Right lobe of liver (tissue), 6 donors: ENCODE data around the gene MCAM. TPM values are rescaled to one million over a fixed set of nuclear protein-coding genes. Genes with fewer than 3 reads are reported as not detected.

Source experiments
- ATAC-seq, 4 donors: fragments of 200-7000 bp; cut with Tn5 transposase; one replicate each; pipeline ENCODE4 v1.9.1; 2020; ENCODE audit warnings: mild to moderate bottlenecking in 4 of 4, moderate library complexity in 4 of 4
- DNase-seq, 3 donors: peaks; one replicate each; pipeline ENCODE4 v3.0.0-alpha.2; 2020
- H3K27ac ChIP-seq, 3 donors: fragments of 200-600 bp; one replicate each; pipeline ENCODE4 v1.8.0; 2022
- H3K27me3 ChIP-seq, 2 donors: fragments of 200-600 bp; one replicate each; pipeline ENCODE4 v1.8.0; 2022
- H3K36me3 ChIP-seq, 4 donors: fragments of 200-600 bp; sonication (generic) in 1 of 4; one replicate each; pipeline versions ENCODE4 v1.5.1 to v1.8.0; 2017 to 2022; ENCODE audit warnings: control low read depth in 1 of 4
- H3K4me1 ChIP-seq, 4 donors: fragments of 200-600 bp; sonication (generic) in 1 of 4; one replicate each; pipeline versions ENCODE4 v1.5.1 to v1.8.0; 2017 to 2022; ENCODE audit warnings: control low read depth in 1 of 4
- H3K4me3 ChIP-seq, 3 donors: fragments of 200-600 bp; one replicate each; pipeline ENCODE4 v1.8.0; 2022
- H3K9me3 ChIP-seq, 4 donors: fragments of 200-600 bp; sonication (generic) in 1 of 4; one replicate each; pipeline versions ENCODE4 v1.5.1 to v1.8.0; 2017 to 2022; ENCODE audit warnings: control low read depth in 1 of 4
- POLR2A ChIP-seq: fragments of 450-650 bp; IDR thresholded peaks from one replicate; pipeline ENCODE4 v1.6.1; 2017; ENCODE audit warnings: antibody characterized with exemption, mild to moderate bottlenecking
- WGBS: methylation state at CpG from one replicate; pipeline ENCODE4 v1.1.6; 2018; ENCODE audit warnings: low coverage, low lambda C conversion rate; ENCODE audit not compliant: insufficient coverage; ENCODE audit errors: missing lambda C conversion rate; 5-methylcytosine and 5-hydroxymethylcytosine counted together
- intact Hi-C, 2 donors: fragments of 100-400 bp; cut with DNase I; formaldehyde crosslinking; loops; one replicate each; pipeline versions ENCODE4 v1.11.2 to v1.14.1; 2022
- total RNA-seq, 6 experiments: library from RNA; depleted of rRNA in 2 of 6; stranded (reverse); fragments of >200 nt in 2 of 6; fragmentation: NEBNext Ultra II Directional in 3 of 6; extraction: Animal tissue kit (Norgen Biotek cat#: 25700) in 3 of 6; gene quantifications; one replicate each; pipeline versions ENCODE4 v1.1.0 to v1.2.4, GENCODE V29; 2016 to 2023
- TF ChIP-seq, protein P1 (sequence below), 4 donors: fragments of 200-600 bp in 3 of 4; fragments of 450-650 bp in 1 of 4; IDR thresholded peaks; one replicate each; pipeline versions ENCODE4 v1.5.1 to v1.8.0; 2016 to 2022; ENCODE audit warnings: antibody characterized with exemption in 4 of 4, mild to moderate bottlenecking in 2 of 4
- donor health status: DM: no; HTN: yes; CAD: no.
- donor health status: DM: no; HTN: no; CAD: no.
- donor health status: DM: no; HTN: no; CAD: no.
- donor health status: DM: no; HTN: yes; CAD: no.
- donor health status: DM: no; HTN: yes; CAD: no.

Gene MCAM
- total RNA-seq, 6 experiments from 2014 or later = 1.8 to 28.7 (median 12.5) TPM

DNA sequence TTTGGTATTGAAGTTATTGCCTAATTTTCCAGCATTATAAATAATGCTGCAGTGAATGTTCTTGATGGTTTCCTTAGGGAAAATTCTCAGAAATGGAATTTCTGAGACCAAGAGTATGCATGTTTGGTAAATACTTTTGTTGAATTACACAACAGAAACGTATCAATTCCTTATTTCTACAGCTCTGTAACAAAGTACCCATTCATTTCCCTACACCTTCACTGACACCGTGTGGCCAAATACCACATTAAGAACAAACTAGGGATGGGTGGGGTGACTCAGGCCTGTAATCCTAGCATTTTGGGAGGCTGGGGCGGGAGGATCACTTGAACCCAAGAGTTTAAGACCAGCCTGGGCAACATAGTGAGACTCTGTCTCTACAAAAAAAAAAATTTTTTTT is 21.8 kb downstream of the MCAM start:
- peaks cover 0 to 16% (median 8%) of the 10 kb centered on the region in 4 donors for H3K36me3 ChIP-seq
- intact Hi-C loops = no loop called here

DNA sequence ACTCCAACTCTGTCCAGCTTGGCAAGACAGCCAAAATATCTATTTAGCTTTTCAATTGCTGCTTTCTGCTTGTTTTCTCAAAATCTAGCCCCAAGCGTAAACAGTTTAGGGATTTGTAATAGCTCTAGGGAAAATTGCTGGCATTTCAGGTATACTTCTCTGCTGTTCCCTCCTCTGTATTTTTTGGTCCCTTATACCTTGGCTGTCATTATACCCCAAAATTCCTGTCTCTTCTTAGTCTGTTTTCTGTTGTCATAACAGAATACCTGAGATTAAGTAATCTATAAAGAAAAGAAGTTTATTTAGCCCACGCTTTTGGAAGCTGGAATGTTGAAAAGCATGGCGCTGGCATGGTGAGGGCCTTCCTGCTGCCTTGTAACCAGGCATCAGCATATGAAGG is 23.5 kb downstream of the MCAM start:
- H3K27ac ChIP-seq = no peak overlapping the region
- peaks cover 0 to 22% (median 7%) of the 10 kb centered on the region in 4 donors for H3K4me1 ChIP-seq
- no peak overlapping the region for H3K4me3 ChIP-seq
- intact Hi-C loops = no loop called here
- peaks cover 0 to 8% (median 6%) of the 10 kb centered on the region in 4 donors for H3K36me3 ChIP-seq
- no peaks in the 10 kb centered on the region for H3K9me3 ChIP-seq
- no peak for ATAC-seq
- no peak for DNase-seq
- WGBS = 97% methylated on average over 3 of the region's 3 CpGs
- TF ChIP-seq, protein P1, sequence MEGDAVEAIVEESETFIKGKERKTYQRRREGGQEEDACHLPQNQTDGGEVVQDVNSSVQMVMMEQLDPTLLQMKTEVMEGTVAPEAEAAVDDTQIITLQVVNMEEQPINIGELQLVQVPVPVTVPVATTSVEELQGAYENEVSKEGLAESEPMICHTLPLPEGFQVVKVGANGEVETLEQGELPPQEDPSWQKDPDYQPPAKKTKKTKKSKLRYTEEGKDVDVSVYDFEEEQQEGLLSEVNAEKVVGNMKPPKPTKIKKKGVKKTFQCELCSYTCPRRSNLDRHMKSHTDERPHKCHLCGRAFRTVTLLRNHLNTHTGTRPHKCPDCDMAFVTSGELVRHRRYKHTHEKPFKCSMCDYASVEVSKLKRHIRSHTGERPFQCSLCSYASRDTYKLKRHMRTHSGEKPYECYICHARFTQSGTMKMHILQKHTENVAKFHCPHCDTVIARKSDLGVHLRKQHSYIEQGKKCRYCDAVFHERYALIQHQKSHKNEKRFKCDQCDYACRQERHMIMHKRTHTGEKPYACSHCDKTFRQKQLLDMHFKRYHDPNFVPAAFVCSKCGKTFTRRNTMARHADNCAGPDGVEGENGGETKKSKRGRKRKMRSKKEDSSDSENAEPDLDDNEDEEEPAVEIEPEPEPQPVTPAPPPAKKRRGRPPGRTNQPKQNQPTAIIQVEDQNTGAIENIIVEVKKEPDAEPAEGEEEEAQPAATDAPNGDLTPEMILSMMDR (IDR thresholded peaks at IDR 0.05) = no peak
- no peak for TF ChIP-seq POLR2A
- no peaks in the 10 kb centered on the region for H3K27me3 ChIP-seq

More for the DNA sequence above, 21.8 kb downstream of the MCAM start:
- Histone ChIP-seq H3K4me1 (peaks cover 0 to 25% (median 7%) of the 10 kb centered on the region in 4 donors), H3K27me3 (no peaks in the 10 kb centered on the region), H3K9me3 (no peaks in the 10 kb centered on the region), H3K4me3 (no peak overlapping the region), H3K27ac (no peak overlapping the region)
- TF ChIP-seq, protein P1 (IDR thresholded peaks at IDR 0.05) = no peak
- no peak for TF ChIP-seq POLR2A
- no peak for DNase-seq
- 19% methylated on average over 2 of the region's 3 CpGs for WGBS
- no peak for ATAC-seq

DNA sequence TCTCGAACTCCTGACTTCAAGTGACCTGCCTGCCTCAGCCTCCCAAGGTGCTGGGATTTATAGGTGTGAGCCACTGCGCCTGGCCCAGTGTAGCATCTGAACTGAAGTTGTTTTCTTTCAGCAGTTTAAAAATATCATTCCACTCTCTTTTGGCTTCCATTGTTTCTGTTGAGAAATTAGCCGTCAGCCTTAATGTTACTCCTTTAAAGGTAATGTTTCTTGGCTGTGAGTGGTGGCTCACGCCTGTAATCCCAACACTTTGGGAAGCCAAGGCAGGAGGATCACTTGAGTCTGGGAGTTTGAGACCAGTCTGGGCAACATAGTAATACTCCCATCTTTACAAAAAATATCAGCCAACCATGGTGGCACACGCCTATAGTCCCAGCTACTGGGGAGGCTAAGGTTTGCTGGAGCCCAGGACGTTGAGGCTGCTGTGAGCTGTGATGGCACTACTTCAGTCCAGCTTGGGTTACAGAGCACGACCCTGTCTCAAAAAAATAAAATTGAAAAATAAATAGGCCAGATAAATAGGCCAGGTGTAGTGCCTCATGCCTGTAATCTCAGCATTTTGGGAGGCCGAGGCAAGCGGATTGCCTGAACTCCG is 25.9 kb downstream of the MCAM start:
- no peak for ATAC-seq
- WGBS = 100% methylated on average over 6 of the region's 10 CpGs

DNA sequence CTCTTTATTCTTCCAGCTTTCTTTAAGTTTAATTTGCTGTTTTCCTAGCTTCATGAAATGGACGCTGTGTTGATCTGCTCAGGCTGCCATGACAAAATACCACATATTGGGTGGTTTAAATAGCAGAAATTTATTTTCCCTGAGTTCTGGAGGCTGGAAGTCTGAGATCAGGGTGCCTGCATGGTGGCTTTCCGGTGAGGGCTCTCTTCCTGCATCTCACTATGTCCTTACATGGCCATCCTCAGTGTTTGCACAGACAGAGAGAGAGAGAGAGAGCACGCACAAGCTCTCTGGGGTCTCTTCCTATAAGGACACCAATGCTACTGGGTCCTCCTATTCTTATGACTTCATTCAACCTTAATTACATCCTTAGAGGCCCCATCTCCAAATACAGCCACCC is 28.7 kb downstream of the MCAM start:
- intact Hi-C loops = no loop called here
- Histone ChIP-seq H3K9me3 (no peaks in the 10 kb centered on the region), H3K4me1 (no peaks in the 10 kb centered on the region), H3K27me3 (no peaks in the 10 kb centered on the region), H3K4me3 (no peak overlapping the region), H3K36me3 (peaks cover 0 to 18% (median 5%) of the 10 kb centered on the region in 4 donors), H3K27ac (no peak overlapping the region)
- ATAC-seq = peak in 2 of 4 donors; percentile 35 to 56
- TF ChIP-seq, protein P1 (IDR thresholded peaks at IDR 0.05) = no peak
- no peak for TF ChIP-seq POLR2A
- no peak for DNase-seq
- WGBS = 100% methylated on average over 1 of the region's 3 CpGs

More for the DNA sequence above, 25.9 kb downstream of the MCAM start:
- no peaks in the 10 kb centered on the region for H3K27me3 ChIP-seq
- peaks cover 0 to 6% (median 3%) of the 10 kb centered on the region in 4 donors for H3K36me3 ChIP-seq
- H3K4me3 ChIP-seq = no peak overlapping the region
- DNase-seq = no peak
- no peaks in the 10 kb centered on the region for H3K9me3 ChIP-seq
- no peak overlapping the region for H3K27ac ChIP-seq
- no peaks in the 10 kb centered on the region for H3K4me1 ChIP-seq
- intact Hi-C loops = no loop called here
- TF ChIP-seq, protein P1 (IDR thresholded peaks at IDR 0.05) = no peak
- no peak for TF ChIP-seq POLR2A
